ENCODE measurements around the gene MUC2.

Gene MUC2

DNA sequence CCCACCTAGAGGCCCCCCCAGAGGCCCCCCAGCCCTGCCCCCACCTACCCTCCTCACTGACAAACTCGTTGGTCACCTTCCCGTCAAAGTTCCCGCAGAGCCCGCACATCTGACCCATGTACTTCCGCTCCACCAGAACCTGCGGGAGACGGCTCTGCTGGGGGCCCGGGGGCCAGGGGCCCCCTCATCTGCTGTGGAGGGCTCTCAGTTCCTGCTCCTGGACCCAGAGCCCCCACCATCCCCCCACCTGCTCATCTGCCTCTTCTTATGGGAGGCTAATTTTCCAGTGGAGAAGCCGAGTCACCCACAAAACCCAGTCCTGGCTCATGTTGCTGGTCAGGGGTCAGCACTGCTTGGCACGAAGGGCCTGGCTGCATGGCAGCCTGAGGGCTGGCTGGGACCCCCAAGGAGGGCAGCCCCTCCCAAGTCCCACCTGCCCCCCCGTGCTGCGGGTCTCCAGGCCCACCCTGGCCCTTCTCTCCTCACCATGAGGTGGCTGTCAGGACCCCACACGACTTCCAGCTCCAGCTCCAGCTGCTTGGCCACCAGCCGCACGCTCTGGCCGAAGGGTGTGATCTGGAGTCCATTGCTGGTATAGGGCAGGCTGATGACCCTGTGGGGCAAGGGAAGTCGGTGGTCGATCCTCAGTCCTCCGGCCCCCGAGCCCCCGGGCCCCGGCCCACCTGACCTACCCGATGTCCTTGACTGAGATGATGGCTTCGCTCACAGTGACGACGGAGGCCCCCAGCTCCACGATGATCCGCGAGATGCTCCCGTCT lies 43.4 kb upstream of the MUC2 start:
- Histone ChIP-seq H3K4me1 (ENCODE audit: insufficient read depth, low read length) (no peaks in the 10 kb centered on the region), H3K27me3 (ENCODE audit: insufficient read depth, low read length) (no peaks in the 10 kb centered on the region), H3K27ac (ENCODE audit: low read length) (no peak overlapping the region), H3K36me3 (ENCODE audit: insufficient read depth, low read depth, low read length) (no peaks in the 10 kb centered on the region), H3K9me3 (ENCODE audit: insufficient read depth, low read depth, low read length) (no peaks in the 10 kb centered on the region), H3K4me3 (ENCODE audit: low read length) (no peak overlapping the region), H3K9ac (ENCODE audit: low read depth, low read length) (no peak overlapping the region)

DNA sequence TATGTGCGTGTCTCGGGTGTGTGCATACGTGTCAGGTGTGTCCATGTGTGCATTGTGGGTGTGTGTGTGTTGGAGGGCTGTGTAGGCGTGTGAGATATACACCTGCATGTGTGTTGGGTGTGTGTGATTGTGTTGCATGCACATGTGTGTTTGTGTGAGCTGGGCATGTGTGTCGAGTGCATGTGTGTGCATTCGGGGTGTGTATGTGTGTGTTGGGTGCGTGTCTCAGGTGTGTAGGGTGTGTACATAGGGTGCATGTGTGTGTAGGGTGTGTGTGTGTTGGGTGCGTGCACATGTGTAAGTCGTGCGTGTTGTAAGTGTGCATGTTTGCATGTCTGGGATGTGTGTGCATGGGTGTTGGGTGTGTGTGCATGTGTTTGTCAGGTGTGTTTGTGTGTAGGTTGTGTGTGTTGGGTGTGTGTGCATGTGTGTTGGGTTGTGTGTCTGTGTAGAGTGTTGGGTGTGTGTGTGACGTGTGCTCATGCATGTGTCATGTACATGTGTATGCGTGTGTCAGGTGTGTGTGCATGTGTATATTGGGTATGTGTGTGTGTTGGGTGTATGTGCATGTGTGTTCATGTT lies 42.3 kb upstream of the MUC2 start:
- Histone ChIP-seq H3K36me3 (ENCODE audit: insufficient read depth, low read depth, low read length) (no peaks in the 10 kb centered on the region), H3K4me3 (ENCODE audit: low read length) (no peak overlapping the region), H3K27ac (ENCODE audit: low read length) (no peak overlapping the region), H3K9me3 (ENCODE audit: insufficient read depth, low read depth, low read length) (no peaks in the 10 kb centered on the region), H3K9ac (ENCODE audit: low read depth, low read length) (no peak overlapping the region), H3K4me1 (ENCODE audit: insufficient read depth, low read length) (no peaks in the 10 kb centered on the region), H3K27me3 (ENCODE audit: insufficient read depth, low read length) (no peaks in the 10 kb centered on the region)

DNA sequence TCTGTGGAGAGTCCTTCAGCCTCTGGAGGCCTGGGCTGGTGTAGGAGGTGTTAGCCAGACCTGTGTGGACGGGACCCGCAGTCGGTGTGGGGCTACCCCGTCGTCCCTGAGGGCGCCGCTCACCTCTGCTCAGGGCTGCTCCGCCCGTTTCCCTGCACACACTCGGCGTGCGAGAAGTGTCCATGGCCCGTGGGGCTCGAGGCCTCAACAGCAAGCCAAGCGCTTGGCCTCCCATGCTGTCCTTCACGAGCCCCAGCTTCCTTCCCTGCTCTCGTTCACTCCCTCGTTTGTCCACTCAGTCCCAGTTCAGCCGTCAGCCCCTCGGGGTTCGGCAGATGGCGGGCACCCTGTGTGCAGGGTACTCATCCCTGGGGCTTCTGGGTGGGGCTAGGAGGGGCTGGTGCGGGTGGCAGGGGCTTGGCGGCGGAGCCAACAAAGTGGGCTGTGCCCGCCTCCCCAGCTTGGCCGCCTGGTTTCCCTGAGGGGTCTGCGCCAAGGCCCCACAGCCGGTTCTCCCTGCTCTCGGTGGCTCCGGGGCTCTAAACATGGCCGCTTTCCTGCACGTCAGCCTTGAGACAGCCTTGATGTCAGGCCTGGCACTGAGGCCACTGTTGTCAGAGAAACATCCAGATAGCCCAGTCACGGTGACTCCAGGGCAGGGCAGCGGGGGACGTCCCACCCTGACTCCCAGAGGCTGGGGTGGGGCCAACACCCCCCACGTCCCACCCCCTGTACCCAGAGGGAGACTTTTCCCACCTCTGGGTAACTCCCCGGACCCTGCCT lies 41.5 kb upstream of the MUC2 start:
- H3K27me3 ChIP-seq (ENCODE audit: insufficient read depth, low read length), result no peaks in the 10 kb centered on the region
- H3K27ac ChIP-seq (ENCODE audit: low read length), result no peak overlapping the region
- no peaks in the 10 kb centered on the region for H3K4me1 ChIP-seq (ENCODE audit: insufficient read depth, low read length)
- H3K36me3 ChIP-seq (ENCODE audit: insufficient read depth, low read depth, low read length), result no peaks in the 10 kb centered on the region
- H3K9me3 ChIP-seq (ENCODE audit: insufficient read depth, low read depth, low read length), result no peaks in the 10 kb centered on the region
- no peak overlapping the region for H3K9ac ChIP-seq (ENCODE audit: low read depth, low read length)
- no peak overlapping the region for H3K4me3 ChIP-seq (ENCODE audit: low read length)

DNA sequence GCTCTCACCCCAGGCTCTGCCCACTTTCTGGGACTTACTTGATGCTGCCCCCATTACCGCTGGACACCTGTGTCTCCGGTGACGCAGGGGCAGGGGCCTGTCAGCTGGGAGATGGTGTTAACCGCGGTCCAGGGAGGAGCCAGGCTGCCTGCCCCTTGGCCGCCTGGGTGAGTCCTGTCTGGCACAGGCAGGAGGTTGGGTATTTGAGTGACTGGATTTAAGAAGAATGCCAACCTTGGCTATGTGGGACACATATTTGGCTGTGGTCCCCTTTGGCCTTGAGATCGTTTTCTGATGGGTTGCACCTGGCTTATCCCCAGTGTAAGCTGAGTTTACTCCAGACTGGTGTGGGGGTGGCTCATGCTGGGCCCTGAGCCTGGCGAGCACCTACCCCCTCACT lies 40.7 kb upstream of the MUC2 start:
- no peak overlapping the region for H3K27ac ChIP-seq (ENCODE audit: low read length)
- H3K36me3 ChIP-seq (ENCODE audit: insufficient read depth, low read depth, low read length), result no peaks in the 10 kb centered on the region
- H3K4me1 ChIP-seq (ENCODE audit: insufficient read depth, low read length), result no peaks in the 10 kb centered on the region
- H3K4me3 ChIP-seq (ENCODE audit: low read length), result no peak overlapping the region
- H3K27me3 ChIP-seq (ENCODE audit: insufficient read depth, low read length), result no peaks in the 10 kb centered on the region
- H3K9me3 ChIP-seq (ENCODE audit: insufficient read depth, low read depth, low read length), result no peaks in the 10 kb centered on the region
- no peak overlapping the region for H3K9ac ChIP-seq (ENCODE audit: low read depth, low read length)

DNA sequence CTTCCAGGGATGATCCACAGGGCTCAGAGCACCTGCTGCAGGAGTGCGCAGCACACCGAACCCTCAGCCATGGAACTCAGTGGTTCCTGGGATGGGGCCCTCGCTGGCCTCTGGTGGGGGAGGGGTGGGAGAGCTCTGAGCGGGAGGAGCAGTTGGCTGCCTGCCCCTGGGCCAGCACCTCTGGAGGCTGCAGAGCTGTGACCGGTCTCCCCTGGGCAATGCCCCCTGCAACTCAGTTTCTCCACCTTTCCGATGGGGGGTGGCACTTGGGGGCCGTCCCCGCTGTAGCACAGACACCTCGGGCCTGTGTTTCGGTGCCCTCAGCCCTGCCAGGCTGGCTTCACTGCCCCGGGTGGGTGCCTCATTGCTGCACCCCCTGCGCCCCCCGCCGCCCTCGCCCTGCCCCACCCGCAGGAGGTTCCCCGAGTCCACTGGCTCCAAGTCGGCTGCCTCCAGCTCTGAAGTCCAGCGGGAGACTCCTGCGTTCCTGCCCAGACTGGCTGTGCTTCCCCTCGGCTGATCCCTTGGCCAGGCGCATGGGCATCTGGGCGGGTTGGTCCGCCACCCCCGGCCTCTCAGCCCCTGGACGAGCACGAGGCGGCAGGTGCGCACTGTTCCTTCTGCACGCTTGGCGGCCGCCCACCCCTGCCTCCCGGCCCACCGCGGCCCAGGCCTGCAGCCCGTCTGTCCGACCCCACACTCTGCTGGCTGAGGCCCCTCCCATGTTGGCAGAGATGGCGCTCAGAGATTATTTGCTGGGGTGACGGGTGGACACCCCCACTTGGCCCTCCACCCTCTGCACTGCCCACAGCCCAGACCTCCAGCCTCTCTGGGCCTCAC lies 40.0 kb upstream of the MUC2 start:
- Histone ChIP-seq H3K36me3 (ENCODE audit: insufficient read depth, low read depth, low read length) (no peaks in the 10 kb centered on the region), H3K9ac (ENCODE audit: low read depth, low read length) (no peak overlapping the region), H3K9me3 (ENCODE audit: insufficient read depth, low read depth, low read length) (no peaks in the 10 kb centered on the region), H3K27me3 (ENCODE audit: insufficient read depth, low read length) (no peaks in the 10 kb centered on the region), H3K27ac (ENCODE audit: low read length) (no peak overlapping the region), H3K4me3 (ENCODE audit: low read length) (no peak overlapping the region), H3K4me1 (ENCODE audit: insufficient read depth, low read length) (no peaks in the 10 kb centered on the region)

DNA sequence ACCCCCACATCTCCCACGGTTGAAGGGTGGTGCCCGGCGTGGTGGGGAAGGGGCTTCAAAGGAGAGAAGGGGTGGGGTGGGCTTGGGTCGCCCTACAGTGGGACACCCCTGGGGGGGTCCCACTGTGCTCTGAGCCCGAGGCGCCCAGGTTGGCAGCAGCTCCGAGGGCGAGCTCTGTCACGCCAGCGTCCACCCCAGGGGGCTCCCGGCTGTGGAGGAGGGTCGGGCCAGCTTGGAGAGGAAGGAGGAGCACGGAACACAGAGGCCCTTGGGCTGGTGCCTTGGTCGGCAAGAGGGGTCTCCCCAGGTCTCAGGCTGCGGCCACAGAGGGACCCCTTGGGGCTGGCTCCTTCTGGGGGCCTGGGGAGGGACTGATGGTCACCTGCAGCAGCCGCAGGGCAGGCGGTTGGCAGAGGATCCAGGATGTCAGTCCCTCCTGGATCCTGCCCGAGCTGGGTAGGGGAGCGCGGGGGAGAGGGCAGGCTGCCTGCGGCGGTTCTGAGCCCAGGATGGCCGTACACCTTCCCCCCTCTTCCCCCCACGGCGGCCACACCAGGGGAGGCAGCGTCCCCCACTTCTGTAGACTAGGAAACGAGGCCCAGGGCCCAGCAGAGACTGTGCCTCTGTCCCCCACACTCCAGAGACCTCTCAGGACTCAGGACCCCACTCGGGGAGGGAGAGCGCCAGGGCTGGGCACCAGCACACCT lies 38.9 kb upstream of the MUC2 start:
- no peaks in the 10 kb centered on the region for H3K4me1 ChIP-seq (ENCODE audit: insufficient read depth, low read length)
- no peak overlapping the region for H3K4me3 ChIP-seq (ENCODE audit: low read length)
- H3K27ac ChIP-seq (ENCODE audit: low read length), result no peak overlapping the region
- no peak overlapping the region for H3K9ac ChIP-seq (ENCODE audit: low read depth, low read length)
- H3K36me3 ChIP-seq (ENCODE audit: insufficient read depth, low read depth, low read length), result no peaks in the 10 kb centered on the region
- no peaks in the 10 kb centered on the region for H3K9me3 ChIP-seq (ENCODE audit: insufficient read depth, low read depth, low read length)
- H3K27me3 ChIP-seq (ENCODE audit: insufficient read depth, low read length), result no peaks in the 10 kb centered on the region

DNA sequence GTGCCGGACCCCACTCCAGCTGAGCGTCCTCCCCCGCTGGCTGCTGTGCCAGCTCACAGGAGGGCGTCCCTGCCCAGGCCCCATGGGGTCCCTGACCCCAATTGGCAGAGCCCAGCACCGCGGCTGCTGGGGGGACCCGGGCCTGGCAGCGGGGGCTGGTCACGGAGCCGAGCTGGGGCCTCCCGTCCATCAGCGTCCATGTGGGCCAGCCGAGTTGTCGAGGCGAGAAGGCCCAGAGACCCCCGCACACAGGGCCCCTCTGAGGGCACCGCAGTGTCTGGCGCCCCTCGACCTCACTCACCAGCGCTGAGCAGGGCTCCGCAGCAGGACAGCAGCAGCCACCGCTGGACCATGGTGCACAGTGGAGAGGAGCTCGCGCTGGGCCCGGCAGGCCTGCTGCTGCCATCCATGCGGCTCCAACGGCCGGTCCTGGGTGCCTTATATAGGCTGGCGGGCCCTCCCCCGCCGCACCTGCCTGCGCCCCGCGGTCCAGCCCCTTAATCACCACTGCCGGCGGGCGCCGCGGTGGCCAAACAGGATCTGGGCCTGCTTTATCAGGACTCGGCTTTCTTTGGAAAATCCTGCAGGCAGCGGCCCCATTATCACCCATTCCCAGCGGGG lies 38.3 kb upstream of the MUC2 start, which contains the start of gene MUC6:
Gene MUC6 (minus strand): TSS at position 416 of the 621 bp plus-strand sequence. CDS start 63 bp downstream, at position 353.
- no peaks in the 10 kb centered on the region for H3K27me3 ChIP-seq (ENCODE audit: insufficient read depth, low read length)
- no peak within 1 kb of the TSS for H3K27ac ChIP-seq (ENCODE audit: low read length)
- no peak within 1 kb of the TSS for H3K4me3 ChIP-seq (ENCODE audit: low read length)
- H3K9me3 ChIP-seq (ENCODE audit: insufficient read depth, low read depth, low read length), result no peaks in the 10 kb centered on the region
- no peak within 1 kb of the TSS for H3K9ac ChIP-seq (ENCODE audit: low read depth, low read length)
- no peaks in the 10 kb centered on the region for H3K36me3 ChIP-seq (ENCODE audit: insufficient read depth, low read depth, low read length)
- no peaks in the 10 kb centered on the region for H3K4me1 ChIP-seq (ENCODE audit: insufficient read depth, low read length)

DNA sequence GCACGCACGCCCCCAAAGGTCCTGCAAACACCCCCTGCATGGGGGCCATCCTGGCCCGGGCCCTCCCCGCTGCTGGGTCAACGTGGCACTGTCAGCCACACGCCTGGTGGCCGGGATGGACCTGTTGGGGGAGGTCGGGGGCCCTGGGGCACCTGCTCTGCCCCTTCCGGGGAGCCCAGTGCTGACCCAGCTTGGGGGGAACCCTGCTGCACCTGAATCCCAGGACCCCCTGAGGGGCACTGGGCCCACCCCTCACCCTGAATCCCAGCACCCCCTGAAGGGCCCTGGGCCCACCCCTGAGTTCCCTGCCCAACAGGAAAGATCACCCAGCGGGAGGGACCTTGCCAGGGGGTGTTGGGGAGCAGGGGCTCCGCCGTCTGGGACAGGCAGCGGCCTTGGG lies 37.7 kb upstream of the MUC2 start:
- Histone ChIP-seq H3K27me3 (ENCODE audit: insufficient read depth, low read length) (no peaks in the 10 kb centered on the region), H3K9me3 (ENCODE audit: insufficient read depth, low read depth, low read length) (no peaks in the 10 kb centered on the region), H3K36me3 (ENCODE audit: insufficient read depth, low read depth, low read length) (no peaks in the 10 kb centered on the region), H3K9ac (ENCODE audit: low read depth, low read length) (no peak overlapping the region), H3K4me3 (ENCODE audit: low read length) (no peak overlapping the region), H3K27ac (ENCODE audit: low read length) (no peak overlapping the region), H3K4me1 (ENCODE audit: insufficient read depth, low read length) (no peaks in the 10 kb centered on the region)

DNA sequence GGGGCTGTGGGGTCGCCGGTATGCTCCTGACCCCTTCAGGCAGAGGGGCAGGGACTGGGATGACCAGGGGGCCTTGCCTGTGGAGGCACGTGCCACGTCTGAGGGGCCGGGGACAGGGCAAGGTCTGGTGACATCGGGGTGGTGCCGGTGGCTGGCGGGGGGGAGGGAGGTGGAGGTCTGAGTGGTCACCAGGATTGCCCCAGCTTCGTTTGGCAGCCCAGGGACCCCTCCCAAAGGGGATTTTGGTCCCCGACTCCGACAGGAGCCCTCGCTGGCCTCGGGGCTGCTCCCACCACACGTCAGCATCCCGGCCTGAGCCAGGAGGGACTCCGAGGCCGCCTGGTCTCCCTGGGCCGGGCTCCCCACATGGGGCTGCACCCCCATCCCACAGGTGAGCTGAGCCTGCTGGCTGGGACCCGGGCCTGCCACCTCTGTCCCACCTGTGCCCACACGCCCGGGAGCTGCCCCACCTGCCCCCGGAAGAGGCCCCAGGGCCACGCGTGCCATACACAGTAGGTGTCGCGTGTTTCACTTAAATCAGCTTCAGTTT lies 37.1 kb upstream of the MUC2 start:
- H3K9ac ChIP-seq (ENCODE audit: low read depth, low read length), result no peak overlapping the region
- H3K4me1 ChIP-seq (ENCODE audit: insufficient read depth, low read length), result no peaks in the 10 kb centered on the region
- no peaks in the 10 kb centered on the region for H3K27me3 ChIP-seq (ENCODE audit: insufficient read depth, low read length)

DNA sequence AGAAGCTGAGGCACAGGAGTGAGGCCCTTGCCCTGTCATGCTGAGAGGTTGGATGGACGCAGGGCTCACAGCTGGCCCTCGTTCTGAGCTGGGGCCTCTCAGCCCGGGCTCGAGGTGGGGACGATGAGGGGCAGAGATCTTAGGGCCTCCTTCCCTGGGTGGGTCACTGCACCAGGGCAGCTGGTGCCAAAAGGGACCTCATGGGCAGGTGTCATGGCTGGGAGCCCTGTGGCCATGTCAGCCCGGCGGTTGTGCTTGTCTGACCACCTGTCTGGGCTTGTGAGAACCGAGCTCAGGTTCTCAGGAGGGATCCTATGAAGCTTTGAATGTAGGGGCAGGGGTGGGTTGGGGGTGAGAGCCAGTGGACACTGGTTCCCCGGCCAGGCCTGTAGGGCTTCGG lies 36.3 kb upstream of the MUC2 start:
- no peaks in the 10 kb centered on the region for H3K36me3 ChIP-seq (ENCODE audit: insufficient read depth, low read depth, low read length)
- no peak overlapping the region for H3K4me3 ChIP-seq (ENCODE audit: low read length)
- H3K9me3 ChIP-seq (ENCODE audit: insufficient read depth, low read depth, low read length), result no peaks in the 10 kb centered on the region
- no peak overlapping the region for H3K9ac ChIP-seq (ENCODE audit: low read depth, low read length)
- no peaks in the 10 kb centered on the region for H3K27me3 ChIP-seq (ENCODE audit: insufficient read depth, low read length)
- H3K4me1 ChIP-seq (ENCODE audit: insufficient read depth, low read length), result no peaks in the 10 kb centered on the region
- H3K27ac ChIP-seq (ENCODE audit: low read length), result no peak overlapping the region

More for the DNA sequence above, 37.1 kb upstream of the MUC2 start:
- Histone ChIP-seq H3K9me3 (ENCODE audit: insufficient read depth, low read depth, low read length) (no peaks in the 10 kb centered on the region), H3K36me3 (ENCODE audit: insufficient read depth, low read depth, low read length) (no peaks in the 10 kb centered on the region), H3K4me3 (ENCODE audit: low read length) (no peak overlapping the region), H3K27ac (ENCODE audit: low read length) (no peak overlapping the region)
